C4-2B (cell line): ENCODE data around the gene LIPM.

Experiments used
- CTCF ChIP-seq: fragments of 450-650 bp; conservative IDR thresholded peaks from 2 replicates; pipeline ENCODE4 v1.5.1; 2017; ENCODE audit warnings: mild to moderate bottlenecking
- ZFX ChIP-seq: fragments of 450-650 bp; IDR thresholded peaks from 2 replicates; pipeline ENCODE4 v1.6.1; 2017

GRCh38 chr10:88781206-88781605 lies 21.3 kb upstream of the LIPM start:
- TF ChIP-seq CTCF (no peak), ZFX (no peak)
